NB4 (cell line): ENCODE measurements around the gene PAF1.
"Not testable (repeated sequence)": the region's sequence is repeated elsewhere in the genome, so short reads cannot be mapped to it uniquely, and the experiment has no call there.

ENCODE experiments used
- DNase-seq: peaks from one replicate; pipeline ENCODE4 v3.0.0; 2010; ENCODE audit warnings: low read depth
- H3K4me3 ChIP-seq: one replicate; pipeline ENCODE4 v1.5.1; 2011; ENCODE audit warnings: mild to moderate bottlenecking, low read depth, low read length, moderate library complexity
- MYC ChIP-seq: IDR thresholded peaks from 2 replicates; pipeline ENCODE4 v1.6.1; 2011; ENCODE audit warnings: low read depth, low read length
- POLR2A ChIP-seq: IDR thresholded peaks from 2 replicates; pipeline ENCODE4 v1.6.1; 2011; ENCODE audit warnings: mild to moderate bottlenecking; ENCODE audit not compliant: insufficient read length; ENCODE audit errors: extremely low read depth
- TF ChIP-seq, protein P1 (sequence below): IDR thresholded peaks from 2 replicates; pipeline ENCODE4 v1.6.1; 2011; ENCODE audit warnings: low read depth, low read length
- TF ChIP-seq, protein P2 (sequence below): IDR thresholded peaks from one replicate; pipeline ENCODE4 v1.5.1; 2012; ENCODE audit warnings: low read depth, low read length

Gene PAF1

GRCh38 chr19:39342647-39343305 is 48.1 kb downstream of the PAF1 start:
- DNase-seq, result no peak
- TF ChIP-seq, protein P1, sequence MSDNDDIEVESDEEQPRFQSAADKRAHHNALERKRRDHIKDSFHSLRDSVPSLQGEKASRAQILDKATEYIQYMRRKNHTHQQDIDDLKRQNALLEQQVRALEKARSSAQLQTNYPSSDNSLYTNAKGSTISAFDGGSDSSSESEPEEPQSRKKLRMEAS, result no peak
- TF ChIP-seq, protein P2, sequence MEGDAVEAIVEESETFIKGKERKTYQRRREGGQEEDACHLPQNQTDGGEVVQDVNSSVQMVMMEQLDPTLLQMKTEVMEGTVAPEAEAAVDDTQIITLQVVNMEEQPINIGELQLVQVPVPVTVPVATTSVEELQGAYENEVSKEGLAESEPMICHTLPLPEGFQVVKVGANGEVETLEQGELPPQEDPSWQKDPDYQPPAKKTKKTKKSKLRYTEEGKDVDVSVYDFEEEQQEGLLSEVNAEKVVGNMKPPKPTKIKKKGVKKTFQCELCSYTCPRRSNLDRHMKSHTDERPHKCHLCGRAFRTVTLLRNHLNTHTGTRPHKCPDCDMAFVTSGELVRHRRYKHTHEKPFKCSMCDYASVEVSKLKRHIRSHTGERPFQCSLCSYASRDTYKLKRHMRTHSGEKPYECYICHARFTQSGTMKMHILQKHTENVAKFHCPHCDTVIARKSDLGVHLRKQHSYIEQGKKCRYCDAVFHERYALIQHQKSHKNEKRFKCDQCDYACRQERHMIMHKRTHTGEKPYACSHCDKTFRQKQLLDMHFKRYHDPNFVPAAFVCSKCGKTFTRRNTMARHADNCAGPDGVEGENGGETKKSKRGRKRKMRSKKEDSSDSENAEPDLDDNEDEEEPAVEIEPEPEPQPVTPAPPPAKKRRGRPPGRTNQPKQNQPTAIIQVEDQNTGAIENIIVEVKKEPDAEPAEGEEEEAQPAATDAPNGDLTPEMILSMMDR, result no peak
- TF ChIP-seq POLR2A (no peak), MYC (no peak)
- H3K4me3 ChIP-seq, result peak overlapping the region; percentile 64

- H3K4me3 ChIP-seq, result peak within 1 kb of the TSS; percentile 97
- TF ChIP-seq MYC (no peak), POLR2A (peak; percentile 84)
- TF ChIP-seq, protein P2, result peak; percentile 20
- TF ChIP-seq, protein P1, result peak; percentile 19; the same call in 1 of the 2 replicates
- peak; percentile 96 for DNase-seq
Observed at GRCh38 chr19:39341719-39342604, 48.9 kb downstream of the PAF1 start, which contains the start of gene SAMD4B. Gene SAMD4B, plus strand, starts transcription at chr19:39342421. Its CDS starts 14,473 bp downstream, at chr19:39356894.

- TF ChIP-seq, protein P2, result no peak
- TF ChIP-seq POLR2A (no peak), MYC (no peak)
- TF ChIP-seq, protein P1, result no peak
- H3K4me3 ChIP-seq, result peak overlapping the region; percentile 97
- peak; percentile 44 for DNase-seq
Observed at GRCh38 chr19:39341129-39341718, 49.7 kb downstream of the PAF1 start.

- H3K4me3 ChIP-seq, DNase-seq: not testable (repeated sequence)
Observed at GRCh38 chr19:39340156-39340555, 50.8 kb downstream of the PAF1 start.

DNA sequence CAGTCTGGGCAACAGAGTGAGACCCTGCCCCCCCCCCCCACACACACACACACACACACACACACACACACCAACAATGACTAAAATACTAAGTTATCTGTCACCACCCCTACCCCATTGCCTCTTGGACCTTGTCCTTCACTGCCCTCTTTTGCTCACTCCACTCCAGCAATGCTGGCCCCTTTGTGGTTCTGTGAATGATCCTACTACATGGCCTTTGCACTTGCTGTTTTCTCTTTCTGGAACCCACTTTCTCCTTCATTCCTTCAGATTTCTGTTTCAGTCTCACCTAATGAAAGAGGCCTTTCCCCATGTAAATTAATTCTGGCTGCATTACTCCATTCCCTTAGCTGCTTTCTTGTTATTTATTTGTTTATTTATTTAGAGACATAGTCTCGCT is 51.2 kb downstream of the PAF1 start:
- DNase-seq, result no peak
- TF ChIP-seq MYC, result no peak
- no peak for TF ChIP-seq POLR2A
- TF ChIP-seq, protein P1, result no peak
- TF ChIP-seq, protein P2, result no peak
- H3K4me3 ChIP-seq, result no peak overlapping the region

DNA sequence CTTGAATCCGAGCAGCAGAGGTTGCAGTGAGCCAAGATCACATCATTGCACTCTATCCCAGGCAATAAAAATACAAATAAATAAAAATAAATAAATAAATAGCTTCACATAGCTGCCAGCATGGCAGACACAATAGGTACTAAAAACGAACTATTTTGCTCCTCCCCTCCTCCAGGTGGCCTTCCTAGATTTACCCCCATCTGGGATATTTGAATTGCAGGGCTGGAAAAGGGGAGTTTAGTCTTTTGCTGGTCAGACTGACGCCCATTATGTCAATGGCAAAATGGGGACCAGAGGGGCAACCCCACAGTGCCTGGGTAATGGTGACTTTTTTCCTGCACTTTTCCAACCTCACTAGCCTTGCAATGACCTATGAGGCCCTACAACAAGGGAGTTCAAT is 54.4 kb downstream of the PAF1 start:
- TF ChIP-seq POLR2A (no peak), MYC (no peak)
- H3K4me3 ChIP-seq, result no peak overlapping the region
- DNase-seq, result no peak
